GM18508 (cell line): ENCODE results near the gene MN1.

Experiments
- ATAC-seq: cut with Tn5 transposase; IDR thresholded peaks from one replicate; pipeline ENCODE4 v1.9.1; 2021; ENCODE audit warnings: moderate number of reproducible peaks; ENCODE audit not compliant: insufficient read depth, unreplicated experiment

The MN1 gene

GRCh38 chr22:27765706-27766291, 35.8 kb downstream of the MN1 start:
- ATAC-seq: no peak

- ATAC-seq: no peak
These were observed 36.8 kb downstream of the MN1 start for GRCh38 chr22:27764722-27765236.

GRCh38 chr22:27761665-27762064, 39.9 kb downstream of the MN1 start:
- ATAC-seq: no peak

- ATAC-seq: no peak
These were observed 40.6 kb downstream of the MN1 start for GRCh38 chr22:27761000-27761399.

DNA sequence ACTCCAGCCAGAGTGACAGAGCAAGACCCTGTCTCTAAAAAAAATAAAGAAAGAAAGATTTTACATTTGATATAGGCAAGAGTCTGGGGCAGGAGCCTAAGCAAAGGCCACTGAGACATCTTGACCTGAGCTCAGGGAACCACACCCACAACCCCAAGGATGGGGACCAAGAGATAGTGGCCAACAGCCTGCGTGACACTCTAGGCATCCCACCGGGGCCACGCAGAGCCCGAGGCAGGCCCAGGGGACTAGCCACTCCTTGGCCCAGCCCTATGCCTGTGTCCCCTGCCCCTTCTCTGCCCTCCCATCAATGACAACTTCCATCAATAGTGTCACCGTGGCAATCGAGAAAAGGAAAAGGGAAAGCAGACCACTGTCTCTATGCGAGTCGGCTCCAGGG, 41.1 kb downstream of the MN1 start:
- no peak for ATAC-seq

DNA sequence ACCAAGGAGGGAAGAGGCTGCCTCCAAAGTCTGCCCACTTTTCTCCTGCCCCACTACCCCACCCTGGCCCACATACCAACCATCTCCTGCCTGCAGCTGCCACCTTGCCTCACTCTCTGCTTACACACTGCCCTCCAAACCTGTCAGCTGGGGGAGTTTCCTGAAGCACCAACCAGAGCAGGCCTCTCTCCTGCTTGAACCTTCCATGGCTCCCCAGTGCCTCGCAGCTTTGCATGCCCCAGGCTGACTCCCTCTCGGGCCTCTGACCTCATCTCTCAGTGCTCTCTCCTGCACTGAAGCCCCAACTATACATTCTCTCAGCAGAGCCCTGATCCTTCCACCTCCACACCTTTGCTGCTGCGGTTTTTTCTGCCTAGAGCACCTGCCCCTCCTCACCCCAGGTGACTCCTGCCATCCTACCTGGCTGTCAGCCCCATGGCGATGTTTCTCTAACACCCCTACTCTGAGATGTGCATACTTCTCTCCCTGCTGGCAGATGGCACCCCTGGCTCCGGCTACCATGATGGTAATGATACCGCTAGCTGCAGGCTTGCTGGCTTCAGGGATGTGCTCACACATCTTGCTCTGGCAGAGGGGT, 43.5 kb downstream of the MN1 start:
- no peak for ATAC-seq

GRCh38 chr22:27756212-27756660, 45.3 kb downstream of the MN1 start:
- ATAC-seq: no peak

DNA sequence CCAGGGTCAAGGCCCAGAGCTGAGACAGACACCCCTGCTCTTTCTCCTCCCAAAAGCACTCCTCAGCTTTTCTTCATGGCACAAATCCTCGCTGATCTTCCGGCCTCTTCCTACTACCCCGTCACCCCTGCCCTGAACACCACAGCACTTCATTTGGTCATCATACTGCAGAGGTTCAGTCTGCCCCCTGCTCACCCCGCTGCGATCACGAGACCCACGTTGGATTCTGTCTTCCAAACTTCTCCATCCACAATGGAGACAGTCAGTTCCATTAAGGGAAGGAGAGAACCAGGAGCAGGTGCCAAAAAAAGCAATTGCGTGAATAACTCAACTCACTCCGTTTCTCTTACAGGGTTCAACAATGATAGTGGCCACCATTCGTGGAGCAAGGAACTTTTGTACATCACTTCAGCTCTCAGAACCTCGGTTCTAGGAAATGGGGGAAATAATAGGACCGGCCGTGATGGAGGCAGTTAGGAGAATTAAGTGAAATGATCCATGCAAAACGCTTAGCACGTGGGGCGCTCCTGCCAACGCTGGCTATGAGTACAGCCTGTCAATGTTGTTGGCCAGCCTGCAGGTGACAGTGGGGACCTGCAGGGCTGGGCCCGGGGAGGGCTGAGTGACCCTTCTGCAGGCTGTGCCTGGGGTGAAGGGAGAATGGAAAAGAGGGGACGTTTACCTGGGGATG, 45.9 kb downstream of the MN1 start:
- no peak for ATAC-seq

DNA sequence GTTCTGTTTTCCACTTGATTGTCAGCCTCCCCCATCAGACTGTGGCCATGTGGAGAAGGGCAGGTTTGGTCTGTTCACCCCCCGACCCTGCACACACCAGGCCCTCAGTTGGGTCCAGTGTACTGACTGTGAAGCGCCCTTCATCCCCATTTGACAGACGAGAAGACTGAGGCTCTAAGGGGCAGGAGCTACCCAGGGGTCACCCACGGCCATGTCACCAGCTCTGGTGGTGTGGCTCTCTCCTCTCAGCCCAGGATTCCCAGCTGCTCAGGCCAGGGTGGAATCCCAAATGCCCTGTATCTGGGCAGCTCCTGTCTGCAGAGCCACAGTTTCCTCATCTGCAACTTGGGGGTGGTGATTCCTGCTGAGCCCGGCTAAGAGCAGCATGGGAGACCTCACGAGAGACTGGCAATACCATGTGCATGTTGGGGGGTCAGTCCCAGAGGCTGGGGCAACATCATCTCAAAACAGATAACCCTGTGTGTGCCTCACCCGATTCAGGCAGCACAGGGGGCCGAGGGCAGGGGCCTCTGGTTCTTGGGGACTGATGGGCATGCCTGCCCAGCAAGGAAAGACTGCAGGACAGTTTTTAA, 46.6 kb downstream of the MN1 start:
- ATAC-seq: no peak

DNA sequence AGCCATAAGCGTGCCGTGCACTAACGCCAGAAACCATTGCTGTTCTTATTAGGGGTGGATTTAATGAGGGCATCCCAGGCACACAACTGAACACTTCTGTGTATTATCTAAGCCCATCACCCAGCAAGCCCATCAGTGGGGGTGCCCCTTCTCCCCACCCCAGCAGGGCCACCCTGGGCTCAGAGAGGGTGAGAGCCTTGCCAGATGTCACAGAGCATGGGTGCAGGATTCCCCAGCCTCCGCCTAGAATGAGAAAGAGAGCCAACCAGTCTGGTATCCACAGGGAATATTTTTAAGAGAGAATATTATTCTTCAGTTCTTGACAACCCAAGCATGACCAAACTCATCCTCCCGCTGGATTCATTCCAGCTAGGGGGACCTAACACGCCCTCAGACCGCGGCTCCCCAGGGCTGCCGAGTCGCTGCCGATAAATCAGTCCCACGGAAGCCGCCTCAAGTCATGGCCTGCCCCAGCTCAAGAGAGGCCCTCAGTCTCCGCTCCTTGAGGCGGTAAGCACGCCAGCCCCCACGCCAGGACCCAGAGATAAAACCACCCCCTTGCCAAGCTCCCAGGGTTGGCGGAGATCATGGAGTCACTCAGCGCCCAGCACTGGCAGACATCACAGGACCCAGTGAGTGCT, 47.2 kb downstream of the MN1 start:
- ATAC-seq: no peak

- no peak for ATAC-seq
These were observed 48.8 kb downstream of the MN1 start for GRCh38 chr22:27752771-27753170.

- no peak for ATAC-seq
These were observed 49.4 kb downstream of the MN1 start for GRCh38 chr22:27752141-27752540.

- no peak for ATAC-seq
These were observed 50.1 kb downstream of the MN1 start for GRCh38 chr22:27751277-27752070.

DNA sequence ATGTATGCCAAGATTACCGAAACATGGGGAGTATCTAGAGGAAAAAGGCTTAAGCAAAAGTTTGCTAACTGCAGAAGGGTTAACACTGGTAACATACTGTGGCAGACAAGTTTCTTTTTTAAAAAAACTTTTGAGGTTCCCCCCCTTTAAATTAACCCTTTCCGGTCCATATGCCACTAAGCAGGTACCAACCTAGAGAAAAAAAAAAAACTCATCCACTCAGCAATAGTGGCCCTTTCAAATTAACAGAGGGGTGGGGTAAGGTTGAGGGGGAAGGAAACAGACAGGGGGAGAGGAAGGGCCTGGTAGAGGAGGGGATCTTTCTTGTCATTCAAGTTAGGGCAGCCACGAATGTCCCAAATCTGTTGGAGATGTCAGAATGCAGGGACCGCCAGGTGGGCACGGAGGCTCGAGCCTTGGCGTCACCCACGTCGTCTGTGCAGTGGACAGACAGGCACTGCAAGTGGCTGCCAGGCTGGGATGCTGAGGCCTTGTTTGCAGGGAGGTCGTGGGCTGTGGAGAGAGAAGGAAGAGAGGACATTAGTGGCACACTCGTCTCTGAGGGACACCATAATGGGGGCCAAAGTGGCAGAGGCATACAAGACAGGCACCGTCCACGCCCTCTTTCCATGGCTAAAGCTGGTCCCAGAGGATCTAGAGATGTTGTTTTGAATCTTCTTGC, 50.8 kb downstream of the MN1 start:
- no peak for ATAC-seq

- ATAC-seq: no peak
These were observed 51.8 kb downstream of the MN1 start for GRCh38 chr22:27749597-27750225.

GRCh38 chr22:27748751-27749191, 52.8 kb downstream of the MN1 start:
- ATAC-seq: no peak

GRCh38 chr22:27748349-27748748, 53.2 kb downstream of the MN1 start:
- ATAC-seq: no peak

- ATAC-seq: no peak
These were observed 53.9 kb downstream of the MN1 start for GRCh38 chr22:27747396-27748221.
